Left renal cortex interstitium (tissue), 4 donors: ENCODE data around the gene KAZN. TPM values are rescaled to one million over a fixed set of nuclear protein-coding genes. Genes with fewer than 3 reads are reported as not detected.
"Not testable (repeated sequence)": the region's sequence is repeated elsewhere in the genome, so short reads cannot be mapped to it uniquely, and the experiment has no call there.

ENCODE experiments used
- DNase-seq, 4 donors: peaks; one replicate each; pipeline ENCODE4 v3.0.0-alpha.2; 2013; ENCODE audit warnings: low read depth in 4 of 4, low spot score in 2 of 4, missing footprints in 1 of 4
- polyA plus RNA-seq, 4 donors: library from polyadenylated mRNA; unstranded; fragments of 120-200 nt; gene quantifications; one replicate each; pipeline ENCODE4 v1.2.1, GENCODE V29; 2013; ENCODE audit not compliant: insufficient read length in 4 of 4

Gene KAZN
- polyA plus RNA-seq, 4 donors: 33.0 to 47.4 (median 37.7) TPM

GRCh38 chr1:15036101-15036500 lies 437.6 kb downstream of the KAZN start:
- DNase-seq: no peak

- no peak for DNase-seq
These were observed 439.9 kb downstream of the KAZN start for GRCh38 chr1:15038232-15039016.

- no peak for DNase-seq
These were observed 440.6 kb downstream of the KAZN start for GRCh38 chr1:15039017-15039648.

GRCh38 chr1:15039901-15040300 lies 441.4 kb downstream of the KAZN start:
- DNase-seq: no peak

GRCh38 chr1:15040685-15041084 lies 442.2 kb downstream of the KAZN start:
- DNase-seq: not testable (repeated sequence)

GRCh38 chr1:15042866-15043265 lies 444.4 kb downstream of the KAZN start:
- no peak for DNase-seq

GRCh38 chr1:15043934-15044333 lies 445.4 kb downstream of the KAZN start:
- no peak for DNase-seq

GRCh38 chr1:15045123-15045522 lies 446.6 kb downstream of the KAZN start:
- DNase-seq: no peak

- peak; percentile 56 to 66 (median 58) for DNase-seq
These were observed 448.1 kb downstream of the KAZN start for GRCh38 chr1:15046487-15047165.

- DNase-seq: no peak
These were observed 448.8 kb downstream of the KAZN start for GRCh38 chr1:15047237-15047636.

GRCh38 chr1:15048437-15048980 lies 450.0 kb downstream of the KAZN start:
- DNase-seq: no peak

- DNase-seq: no peak
These were observed 450.6 kb downstream of the KAZN start for GRCh38 chr1:15049067-15049466.

- no peak for DNase-seq
These were observed 453.5 kb downstream of the KAZN start for GRCh38 chr1:15051882-15052528.

- DNase-seq: no peak
These were observed 454.7 kb downstream of the KAZN start for GRCh38 chr1:15053153-15053552.

GRCh38 chr1:15055736-15056415 lies 457.4 kb downstream of the KAZN start:
- no peak for DNase-seq

- DNase-seq: no peak
These were observed 458.2 kb downstream of the KAZN start for GRCh38 chr1:15056515-15057285.

GRCh38 chr1:15057834-15058233 lies 459.3 kb downstream of the KAZN start:
- no peak for DNase-seq

- no peak for DNase-seq
These were observed 459.8 kb downstream of the KAZN start for GRCh38 chr1:15058261-15058660.

GRCh38 chr1:15060104-15060503 lies 461.6 kb downstream of the KAZN start:
- DNase-seq: no peak
